ENCODE results near the gene GTF2F1.
"Not testable (repeated sequence)": the region's sequence is repeated elsewhere in the genome, so short reads cannot be mapped to it uniquely, and the experiment has no call there.

The GTF2F1 gene

GRCh38 chr19:6417713-6418561 is 25.0 kb upstream of the GTF2F1 start:
- no peak for DNase-seq (ENCODE audit: low read depth in 2 of 2)

GRCh38 chr19:6416658-6417405 is 23.9 kb upstream of the GTF2F1 start:
- no peak for DNase-seq (ENCODE audit: low read depth in 2 of 2)

GRCh38 chr19:6415591-6416190 is 22.7 kb upstream of the GTF2F1 start:
- DNase-seq (ENCODE audit: low read depth in 2 of 2): no peak

GRCh38 chr19:6414793-6415590 is 22.0 kb upstream of the GTF2F1 start:
- DNase-seq (ENCODE audit: low read depth in 2 of 2): no peak

- no peak for DNase-seq (ENCODE audit: low read depth in 2 of 2)
Observed at GRCh38 chr19:6413721-6414643, 21.0 kb upstream of the GTF2F1 start.

GRCh38 chr19:6413291-6413690 is 20.3 kb upstream of the GTF2F1 start:
- no peak for DNase-seq (ENCODE audit: low read depth in 2 of 2)

- no peak for DNase-seq (ENCODE audit: low read depth in 2 of 2)
Observed at GRCh38 chr19:6412447-6413091, 19.6 kb upstream of the GTF2F1 start.

GRCh38 chr19:6412061-6412446 is 19.1 kb upstream of the GTF2F1 start:
- no peak for DNase-seq (ENCODE audit: low read depth in 2 of 2)

- DNase-seq (ENCODE audit: low read depth in 2 of 2): no peak
Observed at GRCh38 chr19:6409346-6409745, 16.4 kb upstream of the GTF2F1 start.

- no peak for DNase-seq (ENCODE audit: low read depth in 2 of 2)
Observed at GRCh38 chr19:6406401-6406800, 13.4 kb upstream of the GTF2F1 start.

GRCh38 chr19:6402837-6403608 is 10.1 kb upstream of the GTF2F1 start:
- no peak for DNase-seq (ENCODE audit: low read depth in 2 of 2)

GRCh38 chr19:6402058-6402457 is 9.1 kb upstream of the GTF2F1 start:
- no peak for DNase-seq (ENCODE audit: low read depth in 2 of 2)

- not testable (repeated sequence) for DNase-seq (ENCODE audit: low read depth in 2 of 2)
Observed at GRCh38 chr19:6400062-6400944, 7.3 kb upstream of the GTF2F1 start.

GRCh38 chr19:6396305-6396704 is 3.3 kb upstream of the GTF2F1 start:
- no peak for DNase-seq (ENCODE audit: low read depth in 2 of 2)

- DNase-seq (ENCODE audit: low read depth in 2 of 2): no peak
Observed at GRCh38 chr19:6394831-6395230, 1.9 kb upstream of the GTF2F1 start.

- DNase-seq (ENCODE audit: low read depth in 2 of 2): peak in 1 of 2 donors; percentile 71
Observed at GRCh38 chr19:6393983-6394412, 1.0 kb upstream of the GTF2F1 start.

GRCh38 chr19:6392221-6393073 is 517 bp downstream of the GTF2F1 start:
- no peak for DNase-seq (ENCODE audit: low read depth in 2 of 2)

All from stimulated activated CD8-positive, alpha-beta memory T cell treated with anti-CD3 and anti-CD28 coated beads, Interleukin-2, amount 100 ng/mL, for 48 hours (primary cell).